ENCODE measurements around the gene TMEM54.
"Not testable (repeated sequence)": the region's sequence is repeated elsewhere in the genome, so short reads cannot be mapped to it uniquely, and the experiment has no call there.

TMEM54 gene

GRCh38 chr1:32919811-32920733, 18.9 kb upstream of the TMEM54 start:
- no peak for DNase-seq (ENCODE audit: low read depth)

GRCh38 chr1:32918179-32918578, 17.0 kb upstream of the TMEM54 start:
- no peak for DNase-seq (ENCODE audit: low read depth)

GRCh38 chr1:32917521-32917920, 16.3 kb upstream of the TMEM54 start:
- no peak for DNase-seq (ENCODE audit: low read depth)

- no peak for DNase-seq (ENCODE audit: low read depth)
These were observed 14.8 kb upstream of the TMEM54 start for GRCh38 chr1:32915766-32916706.

GRCh38 chr1:32910319-32910718, 9.1 kb upstream of the TMEM54 start:
- no peak for DNase-seq (ENCODE audit: low read depth)

GRCh38 chr1:32907435-32907834, 6.2 kb upstream of the TMEM54 start:
- no peak for DNase-seq (ENCODE audit: low read depth)

- DNase-seq (ENCODE audit: low read depth): no peak
These were observed 5.5 kb upstream of the TMEM54 start for GRCh38 chr1:32906654-32907053.

GRCh38 chr1:32905588-32905987, 4.4 kb upstream of the TMEM54 start:
- DNase-seq (ENCODE audit: low read depth): not testable (repeated sequence)

- no peak for DNase-seq (ENCODE audit: low read depth)
These were observed 3.6 kb upstream of the TMEM54 start for GRCh38 chr1:32904797-32905196.

GRCh38 chr1:32903991-32904785, 3.0 kb upstream of the TMEM54 start:
- no peak for DNase-seq (ENCODE audit: low read depth)

- DNase-seq (ENCODE audit: low read depth): no peak
These were observed 1.3 kb upstream of the TMEM54 start for GRCh38 chr1:32902535-32902920.

- no peak for DNase-seq (ENCODE audit: low read depth)
These were observed 790 bp upstream of the TMEM54 start for GRCh38 chr1:32901823-32902534.

- DNase-seq (ENCODE audit: low read depth): no peak
These were observed 726 bp downstream of the TMEM54 start for GRCh38 chr1:32900371-32900955.

- DNase-seq (ENCODE audit: low read depth): no peak
These were observed 1.4 kb downstream of the TMEM54 start for GRCh38 chr1:32899586-32900296.

GRCh38 chr1:32898958-32899357, 2.2 kb downstream of the TMEM54 start:
- DNase-seq (ENCODE audit: low read depth): no peak

GRCh38 chr1:32898056-32898455, 3.1 kb downstream of the TMEM54 start:
- DNase-seq (ENCODE audit: low read depth): no peak

- no peak for DNase-seq (ENCODE audit: low read depth)
These were observed 3.8 kb downstream of the TMEM54 start for GRCh38 chr1:32897082-32898049.

GRCh38 chr1:32896451-32896850, 4.7 kb downstream of the TMEM54 start:
- no peak for DNase-seq (ENCODE audit: low read depth)
